WTC11 (cell line): ENCODE results near the gene COG3. TPM values are rescaled to one million over a fixed set of nuclear protein-coding genes. Genes with fewer than 3 reads are reported as not detected.

Experiments used
- ATAC-seq: fragments of 200-7000 bp; cut with Tn5 transposase; 2 replicates; pipeline ENCODE4 v1.10.0; 2021; ENCODE audit warnings: mild to moderate bottlenecking, moderate library complexity
- CTCF ChIA-PET: fragments of 300-600 bp; sonication (Branson Sonifier 250); formaldehyde crosslinking; loops from one replicate; lab custom pipeline; 2021; ENCODE audit warnings: antibody characterized with exemption; lab: Charles Lee
- POLR2A ChIA-PET: fragments of 350-600 bp; sonication (Branson Sonifier 250); formaldehyde crosslinking; loops from one replicate; lab custom pipeline; 2021; ENCODE audit warnings: antibody characterized with exemption; lab: Charles Lee
- DNase-seq: peaks from one replicate; pipeline ENCODE4 v3.0.0; 2021; ENCODE audit warnings: low spot score
- H3K27ac Mint-ChIP-seq: 2 replicates; pipeline ENCODE4 v1.8.0; 2021; ENCODE audit warnings: mixed read lengths
- H3K27me3 Mint-ChIP-seq: 2 replicates; pipeline ENCODE4 v1.8.0; 2021; ENCODE audit warnings: low read depth, mild to moderate bottlenecking, moderate library complexity, mixed read lengths
- H3K36me3 Mint-ChIP-seq: 2 replicates; pipeline ENCODE4 v1.8.0; 2021; ENCODE audit warnings: mixed read lengths
- H3K4me1 Mint-ChIP-seq: 2 replicates; pipeline ENCODE4 v1.8.0; 2022; ENCODE audit warnings: mixed read lengths
- H3K4me3 Mint-ChIP-seq: 2 replicates; pipeline ENCODE4 v1.8.0; 2021; ENCODE audit warnings: mild to moderate bottlenecking, moderate library complexity, mixed read lengths
- H3K9me3 Mint-ChIP-seq: 2 replicates; pipeline ENCODE4 v1.8.0; 2021; ENCODE audit warnings: mixed read lengths
- ATF6 ChIP-seq: sonication (generic); formaldehyde crosslinking; IDR thresholded peaks from 2 replicates; pipeline ENCODE4 v1.8.1; 2023; ENCODE audit warnings: mild to moderate bottlenecking, missing genetic modification reagents
- EMX1 ChIP-seq: fragments of 250-450 bp; sonication (Bioruptor Pico); IDR thresholded peaks from 2 replicates; pipeline ENCODE4 v1.8.0; 2021; ENCODE audit warnings: mild to moderate bottlenecking
- ESRRA ChIP-seq: sonication (generic); formaldehyde crosslinking; IDR thresholded peaks from 2 replicates; pipeline ENCODE4 v1.8.1; 2022; ENCODE audit warnings: mild to moderate bottlenecking, missing genetic modification reagents, borderline replicate concordance
- FOXK1 ChIP-seq: sonication (generic); formaldehyde crosslinking; IDR thresholded peaks from 2 replicates; pipeline ENCODE4 v1.8.0; 2022; ENCODE audit warnings: mild to moderate bottlenecking, moderate library complexity, missing genetic modification reagents
- GABPB1 ChIP-seq: sonication (generic); formaldehyde crosslinking; IDR thresholded peaks from 2 replicates; pipeline ENCODE4 v1.8.1; 2023; ENCODE audit warnings: mild to moderate bottlenecking, missing genetic modification reagents
- GRHL2 ChIP-seq: fragments of 250-450 bp; sonication (Bioruptor Pico); IDR thresholded peaks from 2 replicates; pipeline ENCODE4 v1.8.0; 2022; ENCODE audit warnings: mild to moderate bottlenecking, moderate library complexity; ENCODE audit not compliant: insufficient replicate concordance, severe bottlenecking
- JAZF1 ChIP-seq: fragments of 250-450 bp; sonication (Bioruptor Pico); IDR thresholded peaks from 2 replicates; pipeline ENCODE4 v1.9.0; 2021; ENCODE audit warnings: moderate library complexity, mild to moderate bottlenecking, inconsistent platforms
- MXD4 ChIP-seq: fragments of 250-450 bp; sonication (Bioruptor Pico); IDR thresholded peaks from 2 replicates; pipeline ENCODE4 v1.8.0; 2021; ENCODE audit warnings: mild to moderate bottlenecking, moderate library complexity, borderline replicate concordance
- NR3C1 ChIP-seq: sonication (generic); formaldehyde crosslinking; conservative IDR thresholded peaks from 2 replicates; pipeline ENCODE4 v1.8.1; 2023; ENCODE audit warnings: low read depth, mild to moderate bottlenecking, missing genetic modification reagents
- OVOL2 ChIP-seq: fragments of 250-450 bp; sonication (Bioruptor Pico); IDR thresholded peaks from 2 replicates; pipeline ENCODE4 v1.9.0; 2021; ENCODE audit warnings: mild to moderate bottlenecking, borderline replicate concordance
- RELA ChIP-seq: sonication (generic); formaldehyde crosslinking; IDR thresholded peaks from 2 replicates; pipeline ENCODE4 v1.8.1; 2022; ENCODE audit warnings: missing genetic modification reagents, mild to moderate bottlenecking, borderline replicate concordance
- RORB ChIP-seq: fragments of 250-450 bp; sonication (Bioruptor Pico); IDR thresholded peaks from 2 replicates; pipeline ENCODE4 v1.9.0; 2021; ENCODE audit warnings: mild to moderate bottlenecking
- TCF7 ChIP-seq: sonication (generic); formaldehyde crosslinking; IDR thresholded peaks from 2 replicates; pipeline ENCODE4 v1.8.0; 2022; ENCODE audit warnings: mild to moderate bottlenecking, low read depth, missing genetic modification reagents, moderate library complexity
- ZNF121 ChIP-seq: sonication (generic); formaldehyde crosslinking; IDR thresholded peaks from 2 replicates; pipeline ENCODE4 v1.8.0; 2023; ENCODE audit warnings: missing genetic modification reagents
- ZNF232 ChIP-seq: sonication (generic); formaldehyde crosslinking; IDR thresholded peaks from 2 replicates; pipeline ENCODE4 v1.8.0; 2022; ENCODE audit warnings: mild to moderate bottlenecking, missing genetic modification reagents
- ZNF263 ChIP-seq: sonication (generic); formaldehyde crosslinking; IDR thresholded peaks from 2 replicates; pipeline ENCODE4 v1.8.1; 2022; ENCODE audit warnings: low read depth, mild to moderate bottlenecking, moderate library complexity, missing genetic modification reagents
- ZNF317 ChIP-seq: sonication (generic); formaldehyde crosslinking; IDR thresholded peaks from 2 replicates; pipeline ENCODE4 v1.8.1; 2023; ENCODE audit warnings: low read depth, mild to moderate bottlenecking, moderate library complexity, missing genetic modification reagents, borderline replicate concordance
- ZNF416 ChIP-seq: fragments of 250-450 bp; sonication (Bioruptor Pico); IDR thresholded peaks from 2 replicates; pipeline ENCODE4 v1.9.0; 2021; ENCODE audit warnings: mild to moderate bottlenecking, inconsistent platforms
- ZNF423 ChIP-seq: fragments of 250-450 bp; sonication (Bioruptor Pico); IDR thresholded peaks from 2 replicates; pipeline ENCODE4 v2.1.2; 2022; ENCODE audit warnings: mild to moderate bottlenecking, moderate library complexity
- ZNF532 ChIP-seq: fragments of 250-450 bp; sonication (Bioruptor Pico); IDR thresholded peaks from 2 replicates; pipeline ENCODE4 v1.9.0; 2021; ENCODE audit warnings: mild to moderate bottlenecking, borderline replicate concordance
- total RNA-seq: library from RNA; stranded (reverse); gene quantifications from 3 replicates; pipeline ENCODE4 v1.2.3, GENCODE V29; 2021
- TF ChIP-seq, protein P1 (sequence below): sonication (generic); formaldehyde crosslinking; IDR thresholded peaks from 2 replicates; pipeline ENCODE4 v1.8.0; 2023; ENCODE audit warnings: missing genetic modification reagents, mild to moderate bottlenecking, borderline replicate concordance
- TF ChIP-seq, protein P2 (sequence below): sonication (generic); formaldehyde crosslinking; IDR thresholded peaks from 2 replicates; pipeline ENCODE4 v1.8.0; 2023; ENCODE audit warnings: mild to moderate bottlenecking, missing genetic modification reagents

COG3 gene
- total RNA-seq, 1 experiment from 2014 or later: 21.6 TPM

- ATAC-seq: no peak
- CTCF ChIA-PET: no interaction called here
- no peaks in the 10 kb centered on the region for H3K27me3 Mint-ChIP-seq
- no peak overlapping the region for H3K27ac Mint-ChIP-seq
- H3K4me3 Mint-ChIP-seq: no peak overlapping the region
- no peak for TF ChIP-seq ZNF423
- no peak for TF ChIP-seq ZNF532 (CRISPR knock-in tag)
- TF ChIP-seq RORB (CRISPR knock-in tag): no peak
- no peak for TF ChIP-seq TCF7 (CRISPR knock-in tag)
- no peak for TF ChIP-seq ZNF263
- no peak for DNase-seq
- no peaks in the 10 kb centered on the region for H3K4me1 Mint-ChIP-seq
- POLR2A ChIA-PET: no interaction called here
- H3K9me3 Mint-ChIP-seq: no peaks in the 10 kb centered on the region
- no peaks in the 10 kb centered on the region for H3K36me3 Mint-ChIP-seq
Observed at GRCh38 chr13:45540864-45541263, 76.1 kb downstream of the COG3 start.

DNA sequence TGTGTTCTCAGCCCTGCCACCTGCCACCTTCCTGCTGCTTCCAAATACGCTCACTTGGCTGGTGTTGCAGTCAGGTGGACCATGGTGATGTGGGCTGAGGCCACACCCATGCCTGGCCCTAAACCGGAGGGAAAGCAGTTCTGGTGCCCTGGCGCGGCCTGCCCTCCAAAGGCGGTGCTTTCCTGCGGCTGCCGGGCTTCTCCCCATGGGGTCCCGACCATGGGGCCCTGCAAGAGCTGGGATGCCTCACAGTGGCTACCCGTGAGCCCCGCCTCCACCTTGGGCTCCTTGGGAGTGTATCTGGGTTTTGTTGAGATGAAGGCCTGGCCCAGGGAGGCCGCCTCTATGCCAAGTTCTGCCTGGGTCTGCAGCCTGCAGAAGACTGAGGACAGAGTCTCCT, 77.1 kb downstream of the COG3 start:
- no peak for ATAC-seq
- Mint-ChIP-seq H3K27ac (no peak overlapping the region), H3K27me3 (no peaks in the 10 kb centered on the region), H3K4me3 (no peak overlapping the region), H3K4me1 (no peaks in the 10 kb centered on the region), H3K9me3 (no peaks in the 10 kb centered on the region), H3K36me3 (no peaks in the 10 kb centered on the region)
- ChIA-PET POLR2A (no interaction called here), CTCF (no interaction called here)
- DNase-seq: no peak
- TF ChIP-seq ESRRA (CRISPR knock-in tag): no peak
- no peak for TF ChIP-seq ZNF232 (CRISPR knock-in tag)
- TF ChIP-seq JAZF1 (CRISPR knock-in tag): no peak
- no peak for TF ChIP-seq ATF6 (CRISPR knock-in tag)
- TF ChIP-seq GABPB1 (CRISPR knock-in tag): no peak
- no peak for TF ChIP-seq GRHL2 (CRISPR knock-in tag)
- TF ChIP-seq, protein P1, sequence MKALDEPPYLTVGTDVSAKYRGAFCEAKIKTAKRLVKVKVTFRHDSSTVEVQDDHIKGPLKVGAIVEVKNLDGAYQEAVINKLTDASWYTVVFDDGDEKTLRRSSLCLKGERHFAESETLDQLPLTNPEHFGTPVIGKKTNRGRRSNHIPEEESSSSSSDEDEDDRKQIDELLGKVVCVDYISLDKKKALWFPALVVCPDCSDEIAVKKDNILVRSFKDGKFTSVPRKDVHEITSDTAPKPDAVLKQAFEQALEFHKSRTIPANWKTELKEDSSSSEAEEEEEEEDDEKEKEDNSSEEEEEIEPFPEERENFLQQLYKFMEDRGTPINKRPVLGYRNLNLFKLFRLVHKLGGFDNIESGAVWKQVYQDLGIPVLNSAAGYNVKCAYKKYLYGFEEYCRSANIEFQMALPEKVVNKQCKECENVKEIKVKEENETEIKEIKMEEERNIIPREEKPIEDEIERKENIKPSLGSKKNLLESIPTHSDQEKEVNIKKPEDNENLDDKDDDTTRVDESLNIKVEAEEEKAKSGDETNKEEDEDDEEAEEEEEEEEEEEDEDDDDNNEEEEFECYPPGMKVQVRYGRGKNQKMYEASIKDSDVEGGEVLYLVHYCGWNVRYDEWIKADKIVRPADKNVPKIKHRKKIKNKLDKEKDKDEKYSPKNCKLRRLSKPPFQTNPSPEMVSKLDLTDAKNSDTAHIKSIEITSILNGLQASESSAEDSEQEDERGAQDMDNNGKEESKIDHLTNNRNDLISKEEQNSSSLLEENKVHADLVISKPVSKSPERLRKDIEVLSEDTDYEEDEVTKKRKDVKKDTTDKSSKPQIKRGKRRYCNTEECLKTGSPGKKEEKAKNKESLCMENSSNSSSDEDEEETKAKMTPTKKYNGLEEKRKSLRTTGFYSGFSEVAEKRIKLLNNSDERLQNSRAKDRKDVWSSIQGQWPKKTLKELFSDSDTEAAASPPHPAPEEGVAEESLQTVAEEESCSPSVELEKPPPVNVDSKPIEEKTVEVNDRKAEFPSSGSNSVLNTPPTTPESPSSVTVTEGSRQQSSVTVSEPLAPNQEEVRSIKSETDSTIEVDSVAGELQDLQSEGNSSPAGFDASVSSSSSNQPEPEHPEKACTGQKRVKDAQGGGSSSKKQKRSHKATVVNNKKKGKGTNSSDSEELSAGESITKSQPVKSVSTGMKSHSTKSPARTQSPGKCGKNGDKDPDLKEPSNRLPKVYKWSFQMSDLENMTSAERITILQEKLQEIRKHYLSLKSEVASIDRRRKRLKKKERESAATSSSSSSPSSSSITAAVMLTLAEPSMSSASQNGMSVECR (CRISPR knock-in tag): no peak
- no peak for TF ChIP-seq MXD4 (CRISPR knock-in tag)
- TF ChIP-seq, protein P2, sequence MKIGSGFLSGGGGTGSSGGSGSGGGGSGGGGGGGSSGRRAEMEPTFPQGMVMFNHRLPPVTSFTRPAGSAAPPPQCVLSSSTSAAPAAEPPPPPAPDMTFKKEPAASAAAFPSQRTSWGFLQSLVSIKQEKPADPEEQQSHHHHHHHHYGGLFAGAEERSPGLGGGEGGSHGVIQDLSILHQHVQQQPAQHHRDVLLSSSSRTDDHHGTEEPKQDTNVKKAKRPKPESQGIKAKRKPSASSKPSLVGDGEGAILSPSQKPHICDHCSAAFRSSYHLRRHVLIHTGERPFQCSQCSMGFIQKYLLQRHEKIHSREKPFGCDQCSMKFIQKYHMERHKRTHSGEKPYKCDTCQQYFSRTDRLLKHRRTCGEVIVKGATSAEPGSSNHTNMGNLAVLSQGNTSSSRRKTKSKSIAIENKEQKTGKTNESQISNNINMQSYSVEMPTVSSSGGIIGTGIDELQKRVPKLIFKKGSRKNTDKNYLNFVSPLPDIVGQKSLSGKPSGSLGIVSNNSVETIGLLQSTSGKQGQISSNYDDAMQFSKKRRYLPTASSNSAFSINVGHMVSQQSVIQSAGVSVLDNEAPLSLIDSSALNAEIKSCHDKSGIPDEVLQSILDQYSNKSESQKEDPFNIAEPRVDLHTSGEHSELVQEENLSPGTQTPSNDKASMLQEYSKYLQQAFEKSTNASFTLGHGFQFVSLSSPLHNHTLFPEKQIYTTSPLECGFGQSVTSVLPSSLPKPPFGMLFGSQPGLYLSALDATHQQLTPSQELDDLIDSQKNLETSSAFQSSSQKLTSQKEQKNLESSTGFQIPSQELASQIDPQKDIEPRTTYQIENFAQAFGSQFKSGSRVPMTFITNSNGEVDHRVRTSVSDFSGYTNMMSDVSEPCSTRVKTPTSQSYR (CRISPR knock-in tag): no peak
- no peak for TF ChIP-seq FOXK1
- TF ChIP-seq RELA (CRISPR knock-in tag): no peak
- no peak for TF ChIP-seq ZNF416
- TF ChIP-seq OVOL2 (CRISPR knock-in tag): no peak
- TF ChIP-seq EMX1: no peak
- no peak for TF ChIP-seq ZNF121 (CRISPR knock-in tag)
- TF ChIP-seq ZNF317 (CRISPR knock-in tag): no peak
- no peak for TF ChIP-seq NR3C1 (CRISPR knock-in tag)
